NCI-H128 (cell line): Measurements from ENCODE around the gene SLC24A5.

Experiments used
- DNase-seq: peaks from one replicate; lab custom pipeline; 2025; ENCODE audit not compliant: unreplicated experiment; lab: John Stamatoyannopoulos, UW

SLC24A5 gene

GRCh38 chr15:48120745-48121144 is at the start of gene SLC24A5:
TSS of gene SLC24A5 (plus strand) at chr15:48120990. CDS start at chr15:48121045, 55 bp downstream.
- no peak for DNase-seq

- DNase-seq: no peak
Measured at GRCh38 chr15:48072941-48073340, 47.8 kb upstream of the SLC24A5 start.

GRCh38 chr15:48073881-48074280 is 46.9 kb upstream of the SLC24A5 start:
- no peak for DNase-seq

GRCh38 chr15:48076454-48076853 is 44.3 kb upstream of the SLC24A5 start:
- DNase-seq: no peak

- DNase-seq: no peak
Measured at GRCh38 chr15:48077616-48078184, 43.1 kb upstream of the SLC24A5 start.

GRCh38 chr15:48084759-48085590 is 35.8 kb upstream of the SLC24A5 start:
- no peak for DNase-seq

- DNase-seq: no peak
Measured at GRCh38 chr15:48085591-48085930, 35.2 kb upstream of the SLC24A5 start.

GRCh38 chr15:48086133-48086532 is 34.7 kb upstream of the SLC24A5 start:
- DNase-seq: no peak

- DNase-seq: no peak
Measured at GRCh38 chr15:48086576-48086975, 34.2 kb upstream of the SLC24A5 start.

GRCh38 chr15:48087844-48088243 is 32.9 kb upstream of the SLC24A5 start:
- DNase-seq: no peak

GRCh38 chr15:48089702-48090101 is 31.1 kb upstream of the SLC24A5 start:
- DNase-seq: no peak

GRCh38 chr15:48090115-48090514 is 30.7 kb upstream of the SLC24A5 start:
- no peak for DNase-seq

- DNase-seq: no peak
Measured at GRCh38 chr15:48090666-48091065, 30.1 kb upstream of the SLC24A5 start.

- DNase-seq: no peak
Measured at GRCh38 chr15:48091522-48091921, 29.3 kb upstream of the SLC24A5 start.

- DNase-seq: no peak
Measured at GRCh38 chr15:48096355-48096786, 24.4 kb upstream of the SLC24A5 start.

GRCh38 chr15:48096813-48097212 is 24.0 kb upstream of the SLC24A5 start:
- no peak for DNase-seq

- DNase-seq: no peak
Measured at GRCh38 chr15:48097264-48097663, 23.5 kb upstream of the SLC24A5 start.

- no peak for DNase-seq
Measured at GRCh38 chr15:48101376-48101961, 19.3 kb upstream of the SLC24A5 start.

- no peak for DNase-seq
Measured at GRCh38 chr15:48102167-48102566, 18.6 kb upstream of the SLC24A5 start.

- DNase-seq: no peak
Measured at GRCh38 chr15:48103647-48104046, 17.1 kb upstream of the SLC24A5 start.

GRCh38 chr15:48105936-48106335 is 14.9 kb upstream of the SLC24A5 start:
- DNase-seq: no peak

- DNase-seq: no peak
Measured at GRCh38 chr15:48109212-48109611, 11.6 kb upstream of the SLC24A5 start.
